Calu3 (cell line): ENCODE data around the gene ARID4A. TPM values are rescaled to one million over a fixed set of nuclear protein-coding genes. Genes with fewer than 3 reads are reported as not detected.

Experiments used
- BruUV-seq: library from RNA; stranded (reverse); fragments of 400-500 nt; replicated peaks from 2 replicates; lab custom pipeline; 2021; lab: Mats Ljungman, UMichigan
- CTCF ChIA-PET: fragments of 300-600 bp; sonication (Branson Sonifier 250); formaldehyde crosslinking; loops from one replicate; lab custom pipeline; 2022; ENCODE audit warnings: antibody characterized with exemption; lab: Charles Lee
- DNase-seq: peaks from one replicate; pipeline ENCODE4 v3.0.0; 2022
- H3K27ac Mint-ChIP-seq: one replicate; pipeline ENCODE4 v1.8.0; 2022; ENCODE audit warnings: mixed read lengths; ENCODE audit not compliant: unreplicated experiment
- H3K27me3 Mint-ChIP-seq: one replicate; pipeline ENCODE4 v1.8.0; 2022; ENCODE audit warnings: mixed read lengths; ENCODE audit not compliant: unreplicated experiment
- H3K36me3 Mint-ChIP-seq: one replicate; pipeline ENCODE4 v1.8.0; 2022; ENCODE audit warnings: mild to moderate bottlenecking, moderate library complexity, mixed read lengths; ENCODE audit not compliant: insufficient read depth, unreplicated experiment
- H3K4me1 Mint-ChIP-seq: one replicate; pipeline ENCODE4 v1.8.0; 2022; ENCODE audit warnings: mild to moderate bottlenecking, low read depth, mixed read lengths; ENCODE audit not compliant: unreplicated experiment
- H3K4me3 Mint-ChIP-seq: one replicate; pipeline ENCODE4 v1.8.0; 2022; ENCODE audit warnings: mild to moderate bottlenecking, low read depth, moderate library complexity, mixed read lengths; ENCODE audit not compliant: unreplicated experiment
- H3K9me3 Mint-ChIP-seq: one replicate; pipeline ENCODE4 v1.8.0; 2022; ENCODE audit warnings: low read depth, mixed read lengths; ENCODE audit not compliant: unreplicated experiment
- CTCF ChIP-seq: fragments of 200-600 bp; IDR thresholded peaks from one replicate; pipeline ENCODE4 v1.8.0; 2022; ENCODE audit warnings: antibody characterized with exemption; ENCODE audit not compliant: unreplicated experiment
- intact Hi-C: fragments of 100-400 bp; cut with micrococcal nuclease; formaldehyde crosslinking; loops from one replicate; pipeline ENCODE4 v1.10.0; 2022; ENCODE audit not compliant: unreplicated experiment
- total RNA-seq: library from RNA; stranded (reverse); gene quantifications from 2 replicates; pipeline ENCODE4 v1.2.3, GENCODE V29; 2022

ARID4A gene
- total RNA-seq, 1 experiment from 2014 or later, result 26.7 TPM

- Mint-ChIP-seq H3K4me3 (peak overlapping the region; percentile 55), H3K9me3 (no peaks in the 10 kb centered on the region), H3K36me3 (peaks cover 59% of the 10 kb centered on the region), H3K4me1 (peaks cover 53% of the 10 kb centered on the region), H3K27ac (peak overlapping the region; percentile 78), H3K27me3 (no peaks in the 10 kb centered on the region)
- intact Hi-C loops, result loop anchor here (5.0 kb wide), 1 partner anchor 40 kb away; the partner anchor contains the start of gene PSMA3
- BruUV-seq, result no TSS peak
- no peak for DNase-seq
- no peak for TF ChIP-seq CTCF
- CTCF ChIA-PET, result interaction anchor here (0.7 to 2.1 kb wide), 4 partner anchors 16 to 454 kb away, joined by 3 to 10 read pairs (median 4); partner anchors contain the start of genes ARID4A and PSMA3
Observed at GRCh38 chr14:58281969-58282368, 16.4 kb upstream of the ARID4A start.

GRCh38 chr14:58282925-58283593 lies 15.3 kb upstream of the ARID4A start:
- no peaks in the 10 kb centered on the region for H3K9me3 Mint-ChIP-seq
- no peak for DNase-seq
- no peaks in the 10 kb centered on the region for H3K27me3 Mint-ChIP-seq
- H3K4me1 Mint-ChIP-seq, result peaks cover 60% of the 10 kb centered on the region
- CTCF ChIA-PET, result no interaction called here
- H3K27ac Mint-ChIP-seq, result peak overlapping the region; percentile 41
- H3K4me3 Mint-ChIP-seq, result no peak overlapping the region
- peaks cover 58% of the 10 kb centered on the region for H3K36me3 Mint-ChIP-seq
- no peak for TF ChIP-seq CTCF
- intact Hi-C loops, result loop anchor here (5.0 kb wide), 1 partner anchor 41 kb away; the partner anchor contains the start of gene PSMA3
- no TSS peak for BruUV-seq

GRCh38 chr14:58283730-58284129 lies 14.6 kb upstream of the ARID4A start:
- no peak for TF ChIP-seq CTCF
- no peaks in the 10 kb centered on the region for H3K9me3 Mint-ChIP-seq
- no peak overlapping the region for H3K27ac Mint-ChIP-seq
- no peak overlapping the region for H3K4me3 Mint-ChIP-seq
- no peaks in the 10 kb centered on the region for H3K27me3 Mint-ChIP-seq
- peaks cover 67% of the 10 kb centered on the region for H3K4me1 Mint-ChIP-seq
- CTCF ChIA-PET, result no interaction called here
- peaks cover 58% of the 10 kb centered on the region for H3K36me3 Mint-ChIP-seq
- BruUV-seq, result no TSS peak
- intact Hi-C loops, result loop anchor here (5.0 kb wide), 1 partner anchor 41 kb away; the partner anchor contains the start of gene PSMA3
- DNase-seq, result no peak

GRCh38 chr14:58285132-58285531 lies 13.2 kb upstream of the ARID4A start:
- H3K27ac Mint-ChIP-seq, result no peak overlapping the region
- peaks cover 55% of the 10 kb centered on the region for H3K36me3 Mint-ChIP-seq
- DNase-seq, result no peak
- BruUV-seq, result no TSS peak
- CTCF ChIA-PET, result no interaction called here
- no peak overlapping the region for H3K4me3 Mint-ChIP-seq
- peaks cover 62% of the 10 kb centered on the region for H3K4me1 Mint-ChIP-seq
- no peaks in the 10 kb centered on the region for H3K27me3 Mint-ChIP-seq
- intact Hi-C loops, result no loop called here
- no peak for TF ChIP-seq CTCF
- no peaks in the 10 kb centered on the region for H3K9me3 Mint-ChIP-seq
